ENCODE data around the gene NACA. TPM values are rescaled to one million over a fixed set of nuclear protein-coding genes. Genes with fewer than 3 reads are reported as not detected.

NACA gene
- total RNA-seq, 2 donors from 2014 or later, result 912 to 1,347 TPM

GRCh38 chr12:56695327-56696101 is 29.6 kb downstream of the NACA start:
- Histone ChIP-seq H3K27ac (peak overlapping the region in 1 of 2 donors; percentile 24), H3K36me3 (no peaks in the 10 kb centered on the region), H3K4me1 (replicated peaks) (no peaks in the 10 kb centered on the region), H3K9me3 (no peaks in the 10 kb centered on the region), H3K27me3 (replicated peaks; ENCODE audit: insufficient read depth) (no peaks in the 10 kb centered on the region), H3K4me3 (no peak overlapping the region)
- TF ChIP-seq POLR2AphosphoS5 (IDR thresholded peaks at IDR 0.05), result no peak
- TF ChIP-seq CTCF (IDR thresholded peaks at IDR 0.05), result no peak
- TF ChIP-seq POLR2A (IDR thresholded peaks at IDR 0.05), result no peak
- DNase-seq (ENCODE audit: low spot score), result no peak
- intact Hi-C loops (cut with DNase I), result no loop called here
- 53% methylated on average over 2 of the region's 2 CpGs for WGBS

GRCh38 chr12:56694161-56694560 is 30.9 kb downstream of the NACA start:
- Histone ChIP-seq H3K27ac (no peak overlapping the region), H3K27me3 (replicated peaks; ENCODE audit: insufficient read depth) (no peaks in the 10 kb centered on the region), H3K4me3 (no peak overlapping the region), H3K9me3 (no peaks in the 10 kb centered on the region), H3K4me1 (replicated peaks) (no peaks in the 10 kb centered on the region), H3K36me3 (no peaks in the 10 kb centered on the region)
- DNase-seq (ENCODE audit: low spot score), result no peak
- TF ChIP-seq POLR2AphosphoS5 (IDR thresholded peaks at IDR 0.05) (no peak), CTCF (IDR thresholded peaks at IDR 0.05) (no peak), POLR2A (IDR thresholded peaks at IDR 0.05) (no peak)
- 80% methylated on average over 5 of the region's 5 CpGs for WGBS
- intact Hi-C loops (cut with DNase I), result no loop called here

DNA sequence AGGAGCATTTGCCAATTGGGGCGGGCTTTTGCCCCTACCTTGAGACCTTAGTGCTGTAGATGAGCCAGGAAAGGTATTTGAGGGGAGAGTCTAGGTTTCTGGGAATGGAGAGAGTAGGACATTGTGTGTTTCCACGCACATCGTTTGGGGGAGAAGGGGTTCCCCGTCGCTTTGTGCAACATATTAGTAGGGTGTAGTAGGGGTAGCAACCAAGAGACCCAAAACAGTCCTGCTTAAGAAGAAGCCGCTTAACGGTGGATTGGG is 36.3 kb downstream of the NACA start:
- no peak for DNase-seq (ENCODE audit: low spot score)
- TF ChIP-seq POLR2A (IDR thresholded peaks at IDR 0.05), result no peak
- TF ChIP-seq CTCF (IDR thresholded peaks at IDR 0.05), result no peak
- TF ChIP-seq POLR2AphosphoS5 (IDR thresholded peaks at IDR 0.05), result no peak
- no peaks in the 10 kb centered on the region for H3K9me3 ChIP-seq
- H3K4me1 ChIP-seq (replicated peaks), result no peaks in the 10 kb centered on the region
- H3K27ac ChIP-seq, result peak overlapping the region; percentile 100
- peak overlapping the region; percentile 87 to 95 for H3K4me3 ChIP-seq
- WGBS, result under 1% methylated on average over 7 of the region's 7 CpGs
- H3K27me3 ChIP-seq (replicated peaks; ENCODE audit: insufficient read depth), result no peaks in the 10 kb centered on the region
- no peaks in the 10 kb centered on the region for H3K36me3 ChIP-seq
- intact Hi-C loops (cut with DNase I), result loop anchor here (1.0 to 5.0 kb wide), 2 partner anchors 36 to 41 kb away; partner anchors contain the start of gene ATP5F1B

DNA sequence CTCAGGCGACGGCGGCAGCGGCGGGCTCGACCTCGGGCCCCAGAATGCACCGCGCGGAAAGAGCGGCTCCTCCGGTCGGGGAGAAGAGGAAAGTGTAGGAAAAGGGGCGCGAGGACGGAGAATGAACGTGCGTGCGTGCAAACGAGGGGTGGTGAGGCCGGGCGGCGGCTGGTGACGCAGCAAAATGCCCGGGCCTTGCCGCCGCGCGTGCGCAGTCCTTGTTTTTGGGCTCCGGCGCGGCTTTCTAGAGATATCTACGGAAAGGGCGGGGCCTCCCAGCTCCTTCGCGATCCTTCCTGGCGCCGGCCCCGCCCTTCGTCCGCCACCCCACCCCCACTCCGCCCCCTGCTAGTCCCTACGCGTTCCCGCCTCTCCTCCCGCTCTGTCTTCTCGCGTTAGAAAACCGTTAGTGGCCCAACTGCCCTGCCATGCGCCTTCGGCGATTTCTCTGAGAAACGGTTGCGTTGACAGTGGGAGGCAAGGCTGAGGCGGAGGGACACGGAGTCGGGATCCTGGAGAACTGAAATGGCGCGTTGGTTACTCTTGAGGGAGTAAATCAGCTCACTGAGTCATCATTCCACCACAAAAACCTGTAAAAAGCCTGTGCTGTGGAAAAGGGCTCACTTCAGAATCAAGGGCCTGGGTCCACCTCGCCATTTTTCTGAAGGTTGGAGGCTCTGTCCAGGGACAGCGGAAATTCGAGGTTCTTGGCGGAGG is 36.8 kb downstream of the NACA start, which contains the start of gene PTGES3:
PTGES3 (minus strand) TSS at position 156 of the 717 bp plus-strand sequence. CDS start 285 bp downstream, outside the sequence.
- Histone ChIP-seq H3K27ac (peak within 1 kb of the TSS; percentile 100), H3K4me3 (peak within 1 kb of the TSS; percentile 87 to 95), H3K4me1 (replicated peaks) (no peaks in the 10 kb centered on the region), H3K36me3 (no peaks in the 10 kb centered on the region), H3K9me3 (no peaks in the 10 kb centered on the region), H3K27me3 (replicated peaks; ENCODE audit: insufficient read depth) (no peaks in the 10 kb centered on the region)
- TF ChIP-seq POLR2AphosphoS5 (IDR thresholded peaks at IDR 0.05), result peak; percentile 98
- TF ChIP-seq POLR2A (IDR thresholded peaks at IDR 0.05), result peak; percentile 93
- TF ChIP-seq CTCF (IDR thresholded peaks at IDR 0.05), result peak in 1 of 4 experiments; percentile 36
- DNase-seq (ENCODE audit: low spot score), result peak; percentile 96
- intact Hi-C loops (cut with DNase I), result loop anchor here (1.0 to 5.0 kb wide), 2 partner anchors 36 to 41 kb away; partner anchors contain the start of gene ATP5F1B
- WGBS, result under 1% methylated on average over 58 of the region's 64 CpGs
